Measurements from ENCODE around the gene BTG2.

DNA sequence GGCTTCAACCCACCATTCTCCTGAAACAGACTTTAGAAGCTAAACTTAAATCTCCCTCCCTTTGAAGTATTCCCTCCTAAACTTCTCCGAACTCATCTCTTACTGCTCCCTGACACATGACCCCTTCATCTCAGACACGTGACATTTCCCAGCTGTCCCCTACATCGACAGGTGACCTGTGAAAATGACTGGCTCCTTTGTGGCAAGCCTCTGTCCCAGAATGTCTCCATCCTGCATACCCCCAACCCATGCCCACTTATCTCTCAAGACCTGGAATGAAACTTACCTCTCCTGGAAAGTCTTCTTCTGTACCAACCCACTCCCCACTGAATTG, 41.4 kb downstream of the BTG2 start:
- TF ChIP-seq, protein P1, sequence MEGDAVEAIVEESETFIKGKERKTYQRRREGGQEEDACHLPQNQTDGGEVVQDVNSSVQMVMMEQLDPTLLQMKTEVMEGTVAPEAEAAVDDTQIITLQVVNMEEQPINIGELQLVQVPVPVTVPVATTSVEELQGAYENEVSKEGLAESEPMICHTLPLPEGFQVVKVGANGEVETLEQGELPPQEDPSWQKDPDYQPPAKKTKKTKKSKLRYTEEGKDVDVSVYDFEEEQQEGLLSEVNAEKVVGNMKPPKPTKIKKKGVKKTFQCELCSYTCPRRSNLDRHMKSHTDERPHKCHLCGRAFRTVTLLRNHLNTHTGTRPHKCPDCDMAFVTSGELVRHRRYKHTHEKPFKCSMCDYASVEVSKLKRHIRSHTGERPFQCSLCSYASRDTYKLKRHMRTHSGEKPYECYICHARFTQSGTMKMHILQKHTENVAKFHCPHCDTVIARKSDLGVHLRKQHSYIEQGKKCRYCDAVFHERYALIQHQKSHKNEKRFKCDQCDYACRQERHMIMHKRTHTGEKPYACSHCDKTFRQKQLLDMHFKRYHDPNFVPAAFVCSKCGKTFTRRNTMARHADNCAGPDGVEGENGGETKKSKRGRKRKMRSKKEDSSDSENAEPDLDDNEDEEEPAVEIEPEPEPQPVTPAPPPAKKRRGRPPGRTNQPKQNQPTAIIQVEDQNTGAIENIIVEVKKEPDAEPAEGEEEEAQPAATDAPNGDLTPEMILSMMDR (conservative IDR thresholded peaks at IDR 0.05; ENCODE audit: low read length): no peak
- TF ChIP-seq EZH2phosphoT487 (IDR thresholded peaks at IDR 0.05; ENCODE audit: borderline replicate concordance): no peak

All from Loucy (cell line).